Measurements from ENCODE around the gene SH2D1B. TPM values are rescaled to one million over a fixed set of nuclear protein-coding genes. Genes with fewer than 3 reads are reported as not detected.

Gene SH2D1B
- total RNA-seq, 1 donor from 2014 or later, result not detected

GRCh38 chr1:162398999-162399580, 12.8 kb downstream of the SH2D1B start:
- no peak for DNase-seq (ENCODE audit: low spot score)

- DNase-seq (ENCODE audit: low spot score), result no peak
Measured at GRCh38 chr1:162397943-162398560, 13.9 kb downstream of the SH2D1B start.

GRCh38 chr1:162397039-162397448, 14.9 kb downstream of the SH2D1B start:
- no peak for DNase-seq (ENCODE audit: low spot score)

DNA sequence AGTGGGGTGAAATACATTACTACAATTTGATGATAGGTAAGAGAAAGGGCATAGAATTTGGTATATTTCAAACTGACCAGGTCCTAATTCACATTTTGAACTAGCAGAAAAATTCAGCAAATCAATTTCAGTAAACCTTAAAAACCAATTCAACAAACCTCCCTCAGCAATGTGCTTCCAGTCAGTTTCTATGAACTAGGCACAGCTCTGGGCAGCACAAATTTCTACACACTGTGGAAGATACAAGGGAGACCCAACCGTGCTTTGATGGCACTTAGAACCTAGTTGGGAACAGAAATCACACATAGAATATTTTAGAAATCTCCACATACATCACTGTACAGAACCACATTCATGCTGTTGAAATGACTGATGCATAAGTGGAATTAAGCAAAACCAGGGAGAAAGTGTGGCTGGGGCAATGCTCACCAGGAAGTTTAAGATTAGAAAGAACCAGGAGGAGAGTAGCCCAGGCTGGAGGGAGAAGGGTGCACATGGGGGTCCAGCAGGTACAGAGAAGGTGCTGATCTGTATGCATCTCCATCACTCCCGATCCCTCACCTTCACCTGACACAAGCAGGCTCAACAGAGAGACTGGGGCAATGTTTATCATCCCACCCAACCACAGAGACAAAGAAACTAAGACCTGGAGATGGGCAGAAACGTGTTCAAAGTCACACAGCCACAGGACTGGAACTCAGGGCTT, 15.6 kb downstream of the SH2D1B start:
- DNase-seq (ENCODE audit: low spot score), result no peak

DNA sequence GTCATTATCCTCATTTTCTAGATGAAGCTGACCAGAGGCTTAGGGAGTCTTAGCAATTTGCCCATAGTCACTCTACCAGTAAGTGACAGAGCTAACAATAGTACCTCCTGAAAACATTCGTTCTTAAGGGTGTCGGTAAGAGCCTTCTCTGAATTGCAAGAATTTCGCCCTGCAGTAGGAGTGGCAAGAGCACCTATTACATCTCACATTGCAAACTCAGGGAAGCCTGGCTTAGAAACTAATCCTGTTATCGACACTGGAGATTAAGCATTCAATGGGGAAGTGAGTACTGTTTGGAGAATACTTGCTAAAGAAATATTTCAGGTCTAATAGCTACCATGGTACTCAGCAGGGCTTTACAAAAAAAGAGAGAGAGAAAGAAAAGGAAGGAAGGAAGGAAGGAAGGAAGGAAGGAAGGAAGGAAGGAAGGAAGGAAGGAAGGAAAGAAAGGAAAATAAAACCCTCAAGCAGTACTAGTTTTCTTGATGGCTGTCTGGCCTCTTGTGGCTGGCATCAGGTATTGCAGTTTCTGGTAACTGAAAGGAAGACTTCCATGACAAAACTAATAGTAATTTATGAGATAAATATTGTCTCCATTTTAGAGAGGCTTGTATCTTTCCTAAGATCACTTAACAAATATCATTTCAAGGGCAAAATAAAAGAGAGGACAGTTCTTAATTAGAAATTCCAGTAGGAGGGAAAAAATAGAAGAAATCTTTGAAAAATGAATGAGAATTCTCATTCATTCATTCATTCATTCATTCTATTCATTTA, 20.0 kb downstream of the SH2D1B start:
- DNase-seq (ENCODE audit: low spot score), result peak; percentile 29

GRCh38 chr1:162390396-162391185, 21.3 kb downstream of the SH2D1B start:
- no peak for DNase-seq (ENCODE audit: low spot score)

DNA sequence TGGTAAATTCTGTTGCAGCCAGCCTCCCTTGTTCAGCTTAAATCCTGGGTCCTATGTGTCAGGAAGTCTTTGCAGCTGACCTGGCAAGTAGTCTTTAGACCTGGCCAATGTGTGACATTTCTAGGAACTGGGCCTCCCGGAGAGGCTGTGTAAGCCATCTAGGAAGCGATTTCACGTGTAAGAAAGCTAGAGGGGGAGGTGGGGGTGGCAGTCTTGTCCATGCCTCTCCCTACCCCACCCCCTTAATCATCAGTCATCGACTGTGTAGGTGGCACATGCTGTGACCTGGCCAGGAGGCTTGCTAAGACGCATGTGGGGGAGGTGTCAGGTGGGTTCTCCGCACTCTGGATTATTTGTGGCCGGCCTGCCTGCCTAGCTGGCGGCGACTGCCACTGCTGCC, 22.0 kb downstream of the SH2D1B start:
- DNase-seq (ENCODE audit: low spot score), result no peak

GRCh38 chr1:162389021-162389818, 22.7 kb downstream of the SH2D1B start:
- no peak for DNase-seq (ENCODE audit: low spot score)

DNA sequence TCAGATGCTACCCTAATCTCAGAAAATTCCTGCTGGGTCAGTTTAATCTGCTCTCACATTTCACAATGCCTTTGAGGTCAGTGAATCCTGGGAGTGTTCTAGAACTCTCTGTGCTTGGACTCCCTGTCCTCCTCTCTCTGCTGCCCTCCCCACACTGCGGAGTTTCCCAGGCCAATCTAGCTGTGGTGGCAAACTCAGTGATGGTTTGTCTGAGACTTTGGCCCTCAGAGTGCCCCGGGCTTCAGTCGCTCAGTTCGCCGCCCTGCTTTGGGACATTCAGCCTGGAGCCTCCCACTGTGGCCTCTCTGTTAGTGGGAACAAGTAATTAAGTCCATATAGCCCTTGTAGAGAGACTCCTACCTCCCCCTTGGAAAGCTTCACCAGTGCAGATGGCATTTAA, 23.3 kb downstream of the SH2D1B start:
- no peak for DNase-seq (ENCODE audit: low spot score)

- no peak for DNase-seq (ENCODE audit: low spot score)
Measured at GRCh38 chr1:162388083-162388594, 23.8 kb downstream of the SH2D1B start.

DNA sequence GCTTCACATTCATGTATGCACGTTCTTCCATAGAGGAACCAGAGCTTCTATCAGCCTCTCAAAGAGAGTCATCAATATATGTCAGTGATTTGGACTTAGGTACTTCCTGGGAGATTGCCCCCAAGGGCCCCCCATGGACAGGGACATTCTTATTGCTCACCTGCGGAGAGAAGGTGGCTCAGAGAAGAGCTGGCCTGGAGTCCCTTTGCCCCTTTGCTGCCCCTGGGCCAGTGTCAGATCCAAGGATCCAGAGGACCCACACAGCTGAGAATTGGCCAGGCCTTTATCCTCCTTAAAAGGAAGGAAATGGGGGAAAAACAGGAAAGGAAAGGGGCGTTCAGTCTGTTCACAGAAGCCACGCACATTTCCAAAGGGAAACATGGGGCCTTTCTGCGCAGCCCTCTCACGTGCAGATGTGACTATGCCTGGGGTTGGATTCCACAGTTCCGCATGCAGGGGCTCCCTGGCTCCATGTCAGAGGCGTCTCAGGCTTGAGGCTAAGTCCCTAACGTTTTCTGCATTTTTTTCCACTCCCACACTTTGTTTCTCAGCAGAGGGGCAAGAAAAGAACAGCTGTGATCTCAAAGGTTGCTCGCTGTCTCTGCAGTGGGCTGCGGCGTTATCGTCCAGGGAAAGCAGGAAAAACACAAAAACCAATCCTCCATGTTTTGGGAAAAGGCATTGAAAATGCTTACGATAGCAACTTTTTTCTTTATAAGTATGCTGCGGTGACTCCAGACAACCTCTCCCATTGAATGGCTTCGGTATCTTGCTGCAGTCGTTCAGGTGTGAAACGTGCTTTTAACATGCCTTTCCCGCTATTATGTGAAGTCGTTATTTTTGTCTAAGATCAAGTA, 24.5 kb downstream of the SH2D1B start:
- DNase-seq (ENCODE audit: low spot score), result no peak

DNA sequence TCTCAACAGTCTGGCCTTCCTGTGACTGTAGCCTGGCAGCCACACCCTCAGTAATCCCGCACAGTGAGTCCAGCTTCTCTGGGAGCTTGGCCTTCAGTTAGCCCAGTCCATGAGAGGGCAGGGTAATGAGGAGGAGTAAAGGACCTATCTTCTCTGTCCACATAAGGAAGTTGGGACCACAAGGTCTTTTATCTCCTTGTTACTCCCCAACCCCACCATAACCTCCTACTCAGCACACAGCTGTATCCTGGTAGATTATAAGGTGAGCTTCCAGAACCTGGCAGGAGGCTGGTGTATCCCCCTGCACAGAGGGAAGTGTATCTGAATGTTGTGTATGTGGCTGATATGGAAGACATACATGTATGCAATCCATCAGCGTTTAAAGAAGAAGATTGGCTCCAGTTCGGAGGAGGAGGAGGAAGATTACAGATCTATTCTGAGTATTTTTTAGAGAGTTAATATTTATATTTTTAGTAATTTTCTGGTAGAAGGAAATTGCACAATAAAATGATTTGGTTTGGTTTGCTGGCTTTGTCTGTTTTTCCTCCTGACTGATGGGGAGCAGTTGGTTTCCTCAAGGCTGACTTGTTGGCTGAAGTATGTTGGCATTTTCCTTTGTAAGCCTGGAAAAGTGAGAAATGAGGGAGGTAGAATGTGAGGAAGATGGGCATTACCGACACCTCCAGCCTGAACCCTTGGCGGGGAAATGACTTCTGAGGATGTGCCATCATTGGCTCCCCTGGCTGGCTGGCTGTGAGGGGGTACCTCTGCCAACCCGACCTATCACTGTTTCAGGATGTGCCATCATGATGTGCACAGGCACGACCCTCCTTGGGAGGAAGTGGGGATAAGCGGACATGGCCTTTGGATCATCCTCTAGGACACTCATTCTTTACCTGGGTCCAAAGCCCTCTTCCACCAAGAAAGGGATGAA, 25.4 kb downstream of the SH2D1B start:
- no peak for DNase-seq (ENCODE audit: low spot score)

- DNase-seq (ENCODE audit: low spot score), result no peak
Measured at GRCh38 chr1:162385702-162386101, 26.2 kb downstream of the SH2D1B start.

DNA sequence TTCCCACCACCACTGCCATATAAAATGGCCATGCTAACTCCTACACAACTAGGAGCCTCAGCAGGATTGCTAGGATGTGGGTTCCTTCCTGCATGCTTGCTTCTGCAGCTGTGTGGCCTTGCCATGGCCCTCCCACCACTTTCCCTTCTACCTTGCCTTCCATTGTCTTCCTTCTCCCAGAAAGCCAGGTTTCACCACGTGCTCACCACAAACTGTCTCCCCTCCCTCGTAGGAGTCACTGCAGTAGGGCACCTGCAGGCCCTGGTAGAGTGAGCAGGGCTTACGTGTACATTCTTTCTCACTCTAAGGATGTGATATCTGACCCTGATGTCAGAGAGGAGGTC, 26.7 kb downstream of the SH2D1B start:
- DNase-seq (ENCODE audit: low spot score), result no peak

DNA sequence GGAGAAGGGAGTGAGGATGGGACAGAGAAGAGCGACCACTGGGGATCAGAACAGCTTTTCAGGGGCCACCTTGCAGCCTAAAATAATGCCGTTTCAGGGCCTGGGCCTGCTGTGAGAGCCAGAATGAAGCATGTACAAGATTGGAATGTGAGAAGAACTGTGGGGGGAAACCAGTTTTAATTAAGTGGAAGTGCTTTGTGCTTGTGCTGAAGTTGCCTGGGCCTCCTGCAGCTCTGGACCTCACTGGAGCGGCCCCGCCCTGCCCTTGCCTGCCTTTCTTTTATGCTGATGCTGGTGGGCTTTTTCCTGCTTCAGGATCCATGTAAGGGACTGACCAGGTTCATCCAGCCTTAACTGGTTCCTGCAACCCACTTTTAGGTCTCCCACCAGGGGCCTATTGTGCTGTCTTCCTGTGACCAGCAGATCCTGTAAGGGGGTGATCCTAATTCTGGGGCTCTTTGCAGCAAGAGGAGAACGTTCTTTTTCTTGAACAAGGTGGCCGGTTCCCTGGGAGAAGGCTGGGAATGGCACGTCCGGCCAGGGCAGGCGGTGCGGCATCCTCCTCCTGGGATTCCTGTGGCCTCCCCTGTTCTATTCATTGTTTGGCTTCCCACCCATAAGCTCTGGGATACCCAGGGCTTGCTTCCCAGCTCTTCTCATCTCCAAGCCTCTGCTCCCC, 27.2 kb downstream of the SH2D1B start:
- DNase-seq (ENCODE audit: low spot score), result no peak

DNA sequence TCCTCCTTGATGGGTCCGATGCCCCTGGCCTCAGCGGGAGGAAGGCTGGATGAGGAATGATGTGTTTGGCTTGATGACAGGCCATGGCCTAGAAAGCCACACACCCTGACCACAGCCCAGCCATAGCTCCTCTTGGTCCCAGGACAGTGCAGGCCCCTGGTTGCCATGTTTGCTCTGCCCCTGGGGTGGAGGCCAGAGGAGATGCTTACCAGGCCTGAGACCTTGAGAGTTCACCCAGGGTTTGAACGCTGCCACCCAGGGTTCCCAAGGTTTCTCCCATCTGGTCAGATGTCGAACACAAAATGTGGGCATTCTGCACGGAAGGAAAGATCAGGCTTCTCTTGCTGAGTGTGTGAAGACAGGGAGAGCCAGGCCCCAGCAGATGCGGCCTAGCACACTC, 27.8 kb downstream of the SH2D1B start:
- DNase-seq (ENCODE audit: low spot score), result no peak

DNA sequence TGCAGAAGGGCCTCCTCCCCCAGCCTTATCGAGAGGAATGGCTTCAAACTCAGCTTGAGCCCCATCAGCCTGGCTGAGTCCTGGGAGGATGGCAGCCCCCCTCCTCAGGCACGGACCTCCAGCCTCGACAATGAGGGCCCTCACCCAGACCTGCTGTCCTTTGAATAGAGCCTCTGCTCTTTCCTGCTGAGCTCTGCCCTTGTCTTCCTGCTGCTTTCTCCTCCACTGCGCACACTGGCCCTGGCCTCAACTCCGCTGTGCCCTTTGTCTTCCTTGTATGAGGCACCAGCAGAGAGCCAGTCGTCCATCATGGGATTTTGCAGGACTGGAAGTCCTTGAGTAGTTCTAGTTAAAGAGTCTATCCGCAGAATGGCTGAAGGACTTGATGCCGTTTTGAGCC, 28.4 kb downstream of the SH2D1B start:
- DNase-seq (ENCODE audit: low spot score), result no peak

GRCh38 chr1:162383091-162383490, 28.8 kb downstream of the SH2D1B start:
- DNase-seq (ENCODE audit: low spot score), result no peak
